ENCODE measurements around the gene CHST13.

Gene CHST13

DNA sequence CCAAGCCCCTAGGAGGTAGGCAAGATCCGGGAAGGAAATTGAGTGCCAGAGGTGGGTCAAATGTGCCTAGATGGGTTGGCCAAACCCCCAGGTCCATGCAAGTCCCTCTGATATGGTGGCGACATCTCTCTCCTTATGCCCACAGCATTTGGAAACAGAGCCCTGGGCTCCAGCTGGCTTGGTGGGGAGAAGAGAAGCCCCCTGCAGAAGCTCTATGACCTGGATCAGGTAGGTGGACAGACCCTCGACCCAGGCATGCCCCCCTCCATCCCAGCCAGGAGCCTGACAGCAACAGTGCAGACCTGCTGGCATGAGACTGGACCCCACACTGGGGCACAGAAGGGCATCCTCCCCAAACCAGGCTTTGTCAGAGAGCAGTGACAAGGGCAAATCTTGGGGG is 12.2 kb downstream of the CHST13 start:
- DNase-seq (ENCODE audit: insufficient read length, low spot score): no peak
- FAIRE-seq: no peak
- TF ChIP-seq POLR2AphosphoS5 (IDR thresholded peaks at IDR 0.05; ENCODE audit: low read depth, low read length) (no peak), POU2F2 (IDR thresholded peaks at IDR 0.05; ENCODE audit: low read depth, low read length) (no peak), TAF1 (IDR thresholded peaks at IDR 0.05; ENCODE audit: low read depth, low read length) (no peak), SPI1 (IDR thresholded peaks at IDR 0.05; ENCODE audit: low read depth, low read length) (no peak), PAX5 (IDR thresholded peaks at IDR 0.05; ENCODE audit: insufficient read depth, low read length, severe bottlenecking) (no peak)

DNA sequence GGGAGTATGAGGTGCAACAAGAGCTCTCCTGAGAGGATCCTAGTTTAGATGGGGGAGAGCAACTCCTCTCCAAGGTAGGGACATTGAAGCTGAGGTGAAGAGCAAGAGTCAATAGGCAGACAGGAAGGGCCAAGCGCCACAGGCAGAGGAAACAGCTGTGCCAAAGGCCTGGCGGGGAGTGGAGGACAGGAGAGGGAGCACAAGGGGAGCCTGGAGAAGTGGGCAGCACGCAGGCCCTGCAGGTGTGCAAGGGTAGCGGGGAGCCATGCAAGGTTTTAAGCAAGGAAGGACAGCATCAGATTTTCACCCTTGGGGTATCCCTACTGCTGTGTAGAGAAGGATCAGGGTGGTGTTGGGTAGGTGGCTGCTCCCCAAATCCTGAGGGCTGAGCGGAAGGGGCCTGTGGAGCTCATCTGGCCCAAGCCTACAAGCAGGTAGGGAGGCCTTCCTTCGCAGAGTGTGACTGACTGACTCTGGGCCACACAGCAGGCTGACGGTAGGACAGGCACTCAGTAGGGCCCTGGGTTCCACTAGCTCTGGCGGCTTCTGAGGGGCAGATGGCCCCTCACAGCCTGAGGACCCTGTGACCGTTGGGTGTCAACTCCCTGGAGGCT is 13.3 kb downstream of the CHST13 start:
- DNase-seq (ENCODE audit: insufficient read length, low spot score): no peak
- TF ChIP-seq POLR2AphosphoS5 (IDR thresholded peaks at IDR 0.05; ENCODE audit: low read depth, low read length) (no peak), TAF1 (IDR thresholded peaks at IDR 0.05; ENCODE audit: low read depth, low read length) (no peak), SPI1 (IDR thresholded peaks at IDR 0.05; ENCODE audit: low read depth, low read length) (no peak), PAX5 (IDR thresholded peaks at IDR 0.05; ENCODE audit: insufficient read depth, low read length, severe bottlenecking) (no peak), POLR2A (IDR thresholded peaks at IDR 0.05; ENCODE audit: low read depth, low read length) (no peak), POU2F2 (IDR thresholded peaks at IDR 0.05; ENCODE audit: low read depth, low read length) (no peak)
- no peak for FAIRE-seq

DNA sequence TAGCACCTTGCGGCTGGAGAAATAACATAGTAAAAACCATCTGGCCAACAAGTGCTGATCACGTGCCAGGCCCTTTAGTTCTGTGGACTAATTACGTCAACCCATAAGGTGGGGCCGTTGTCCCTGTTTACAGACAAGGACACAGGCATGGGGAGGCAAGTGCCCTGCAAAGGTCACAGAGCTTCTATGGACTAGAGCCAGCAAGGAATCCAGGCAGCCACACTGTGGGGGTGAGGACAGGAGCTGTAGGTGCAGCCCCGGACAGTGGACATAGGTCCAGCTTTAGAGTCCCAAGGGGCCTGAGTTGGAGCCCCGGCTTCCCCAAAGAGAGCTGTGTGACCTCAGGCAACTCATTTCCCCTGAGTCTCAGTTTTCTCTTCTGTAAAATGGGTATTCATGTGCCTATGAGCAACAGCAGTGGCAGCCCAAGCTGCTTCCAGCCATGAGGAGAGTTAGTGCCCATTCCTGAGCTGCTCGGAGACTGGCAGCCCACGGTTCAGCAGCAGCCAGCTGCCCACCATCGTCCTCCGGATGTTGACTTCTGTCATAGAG is 13.9 kb downstream of the CHST13 start:
- no peak for TF ChIP-seq POLR2AphosphoS5 (IDR thresholded peaks at IDR 0.05; ENCODE audit: low read depth, low read length)
- TF ChIP-seq POU2F2 (IDR thresholded peaks at IDR 0.05; ENCODE audit: low read depth, low read length): no peak
- no peak for TF ChIP-seq SPI1 (IDR thresholded peaks at IDR 0.05; ENCODE audit: low read depth, low read length)
- TF ChIP-seq PAX5 (IDR thresholded peaks at IDR 0.05; ENCODE audit: insufficient read depth, low read length, severe bottlenecking): no peak
- TF ChIP-seq POLR2A (IDR thresholded peaks at IDR 0.05; ENCODE audit: low read depth, low read length): no peak
- no peak for TF ChIP-seq TAF1 (IDR thresholded peaks at IDR 0.05; ENCODE audit: low read depth, low read length)
- no peak for DNase-seq (ENCODE audit: insufficient read length, low spot score)
- FAIRE-seq: no peak

DNA sequence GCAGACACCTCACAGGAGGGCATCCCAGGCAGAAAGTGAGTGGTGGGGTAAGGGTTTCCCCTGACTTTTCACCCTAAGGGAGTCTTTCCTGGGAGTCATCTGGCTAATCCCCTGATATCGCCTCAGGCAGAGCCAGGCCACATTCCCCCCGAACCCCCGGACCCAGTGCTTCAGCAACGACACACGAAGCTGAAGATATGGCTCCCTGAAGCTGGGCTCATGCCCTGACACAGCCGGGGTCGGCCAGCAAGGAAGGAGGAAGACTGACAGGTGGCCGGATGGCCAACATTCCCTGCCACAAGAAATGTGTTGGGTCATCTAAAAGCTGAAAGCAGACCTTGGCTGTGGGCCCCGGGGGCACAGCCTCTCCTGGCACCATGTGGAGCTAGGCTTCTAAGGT is 14.4 kb downstream of the CHST13 start:
- FAIRE-seq: no peak
- DNase-seq (ENCODE audit: insufficient read length, low spot score): no peak
- TF ChIP-seq POLR2AphosphoS5 (IDR thresholded peaks at IDR 0.05; ENCODE audit: low read depth, low read length): no peak
- no peak for TF ChIP-seq POU2F2 (IDR thresholded peaks at IDR 0.05; ENCODE audit: low read depth, low read length)

DNA sequence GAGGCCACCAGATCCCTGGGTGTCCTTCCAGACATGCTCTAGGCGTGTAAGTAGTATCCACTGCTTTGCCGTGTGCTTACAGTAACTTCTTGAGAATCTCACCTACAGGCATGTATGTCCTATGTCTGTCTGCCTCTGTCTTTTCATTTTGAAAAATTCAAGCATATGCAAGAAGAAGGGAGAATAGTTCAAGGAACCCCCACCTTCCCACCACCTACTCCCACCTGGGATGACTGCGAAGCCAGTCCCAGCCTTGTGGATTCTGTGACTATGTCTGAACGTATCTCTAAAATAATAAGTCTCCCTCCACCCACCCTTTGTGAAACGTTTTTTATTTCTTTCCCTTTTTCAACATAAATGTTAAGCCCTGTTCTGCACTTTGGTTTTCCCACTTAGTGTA is 15.0 kb downstream of the CHST13 start:
- FAIRE-seq (no peak), DNase-seq (ENCODE audit: insufficient read length, low spot score) (no peak)
- TF ChIP-seq SPI1 (IDR thresholded peaks at IDR 0.05; ENCODE audit: low read depth, low read length) (no peak), POU2F2 (IDR thresholded peaks at IDR 0.05; ENCODE audit: low read depth, low read length) (no peak), TAF1 (IDR thresholded peaks at IDR 0.05; ENCODE audit: low read depth, low read length) (no peak), POLR2AphosphoS5 (IDR thresholded peaks at IDR 0.05; ENCODE audit: low read depth, low read length) (no peak)

DNA sequence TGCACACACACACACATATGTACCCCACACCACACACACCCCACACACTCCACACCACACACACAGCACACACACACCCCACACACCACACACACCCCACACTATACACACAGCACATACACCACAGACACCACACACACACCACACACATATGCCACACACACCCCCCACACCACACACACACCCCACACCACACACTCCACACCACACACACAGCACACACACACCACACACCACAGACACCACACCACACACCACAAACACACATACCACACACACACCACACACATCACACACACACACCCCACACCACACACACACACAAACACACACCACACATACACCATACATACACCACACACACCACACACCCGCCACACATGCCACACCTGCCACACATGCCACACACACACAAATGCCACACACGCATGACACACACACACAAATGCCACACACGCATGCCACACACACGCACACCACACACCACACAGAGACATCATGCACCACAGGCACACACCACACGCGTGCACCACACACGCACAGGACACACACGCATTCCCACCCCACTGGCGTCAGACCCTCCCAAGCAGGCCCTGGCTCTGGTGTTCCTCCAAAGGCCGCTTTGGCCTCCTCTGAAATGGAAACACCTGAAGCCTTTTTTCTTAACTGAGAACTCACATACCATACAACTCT is 15.7 kb downstream of the CHST13 start:
- TF ChIP-seq POLR2A (IDR thresholded peaks at IDR 0.05; ENCODE audit: low read depth, low read length) (no peak), PAX5 (IDR thresholded peaks at IDR 0.05; ENCODE audit: insufficient read depth, low read length, severe bottlenecking) (no peak), POLR2AphosphoS5 (IDR thresholded peaks at IDR 0.05; ENCODE audit: low read depth, low read length) (no peak), TAF1 (IDR thresholded peaks at IDR 0.05; ENCODE audit: low read depth, low read length) (no peak), POU2F2 (IDR thresholded peaks at IDR 0.05; ENCODE audit: low read depth, low read length) (no peak), SPI1 (IDR thresholded peaks at IDR 0.05; ENCODE audit: low read depth, low read length) (no peak)
- FAIRE-seq (peak; percentile 86), DNase-seq (ENCODE audit: insufficient read length, low spot score) (no peak)

DNA sequence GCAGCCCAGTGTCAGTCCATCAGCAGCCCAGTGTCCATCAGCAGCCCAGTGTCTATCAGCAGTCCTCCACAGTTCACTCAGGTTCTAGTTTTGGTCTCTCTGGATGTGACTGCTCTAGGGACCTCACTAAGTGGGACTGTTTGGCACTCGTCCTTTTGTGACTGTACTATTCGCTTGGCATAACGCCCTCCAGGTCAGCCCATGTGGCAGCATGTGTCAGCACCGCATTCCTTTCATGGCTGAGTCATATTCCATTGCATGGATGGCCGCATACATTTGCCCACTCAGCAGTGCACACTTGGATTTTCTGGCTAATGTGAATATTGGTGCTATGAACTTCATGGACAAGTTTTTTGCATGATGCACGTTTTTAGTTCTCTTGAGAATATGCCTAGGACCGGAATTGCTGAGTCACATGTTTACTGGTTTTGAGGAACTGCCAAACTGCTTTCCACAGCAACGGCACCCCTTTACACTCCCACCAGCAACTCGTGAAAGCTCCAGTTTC is 16.4 kb downstream of the CHST13 start:
- no peak for TF ChIP-seq POLR2A (IDR thresholded peaks at IDR 0.05; ENCODE audit: low read depth, low read length)
- peak; percentile 56 for TF ChIP-seq SPI1 (IDR thresholded peaks at IDR 0.05; ENCODE audit: low read depth, low read length)
- FAIRE-seq (no peak), DNase-seq (ENCODE audit: insufficient read length, low spot score) (no peak)

DNA sequence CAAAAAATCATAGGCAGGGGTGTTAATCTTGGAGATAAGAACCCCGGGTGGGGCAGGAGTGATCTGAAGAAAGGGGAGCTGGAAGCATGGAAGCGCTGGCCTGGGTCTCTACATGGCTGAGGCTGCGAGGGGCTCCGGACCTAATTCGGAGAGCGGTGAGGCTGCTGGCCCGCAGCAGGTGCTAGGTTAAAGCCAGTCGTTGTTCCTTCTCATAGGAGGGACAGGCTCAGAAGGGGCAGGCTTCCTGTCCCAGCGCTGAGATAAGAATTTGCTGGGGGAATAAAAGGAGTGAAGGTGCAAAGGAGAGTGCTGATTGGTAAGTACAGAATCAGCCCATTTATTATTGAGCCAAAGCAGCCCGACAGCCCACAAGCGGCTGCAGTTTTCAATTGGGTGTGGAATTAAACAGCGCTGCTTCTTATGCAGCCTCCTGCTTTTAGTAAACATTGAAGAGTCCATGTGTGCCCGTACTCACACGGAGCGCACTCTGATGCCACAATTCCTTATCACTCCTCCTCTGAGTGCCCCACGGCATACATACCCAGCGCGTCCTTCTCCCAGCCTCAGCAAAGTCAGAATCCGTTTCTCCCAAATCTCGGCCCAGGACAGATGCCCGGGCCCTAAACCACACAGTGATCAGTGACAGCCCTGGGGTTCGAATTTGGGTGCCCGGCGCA is 17.1 kb downstream of the CHST13 start:
- DNase-seq (ENCODE audit: insufficient read length, low spot score) (no peak), FAIRE-seq (no peak)
- TF ChIP-seq SPI1 (IDR thresholded peaks at IDR 0.05; ENCODE audit: low read depth, low read length) (no peak), POLR2AphosphoS5 (IDR thresholded peaks at IDR 0.05; ENCODE audit: low read depth, low read length) (no peak), PAX5 (IDR thresholded peaks at IDR 0.05; ENCODE audit: insufficient read depth, low read length, severe bottlenecking) (no peak)

DNA sequence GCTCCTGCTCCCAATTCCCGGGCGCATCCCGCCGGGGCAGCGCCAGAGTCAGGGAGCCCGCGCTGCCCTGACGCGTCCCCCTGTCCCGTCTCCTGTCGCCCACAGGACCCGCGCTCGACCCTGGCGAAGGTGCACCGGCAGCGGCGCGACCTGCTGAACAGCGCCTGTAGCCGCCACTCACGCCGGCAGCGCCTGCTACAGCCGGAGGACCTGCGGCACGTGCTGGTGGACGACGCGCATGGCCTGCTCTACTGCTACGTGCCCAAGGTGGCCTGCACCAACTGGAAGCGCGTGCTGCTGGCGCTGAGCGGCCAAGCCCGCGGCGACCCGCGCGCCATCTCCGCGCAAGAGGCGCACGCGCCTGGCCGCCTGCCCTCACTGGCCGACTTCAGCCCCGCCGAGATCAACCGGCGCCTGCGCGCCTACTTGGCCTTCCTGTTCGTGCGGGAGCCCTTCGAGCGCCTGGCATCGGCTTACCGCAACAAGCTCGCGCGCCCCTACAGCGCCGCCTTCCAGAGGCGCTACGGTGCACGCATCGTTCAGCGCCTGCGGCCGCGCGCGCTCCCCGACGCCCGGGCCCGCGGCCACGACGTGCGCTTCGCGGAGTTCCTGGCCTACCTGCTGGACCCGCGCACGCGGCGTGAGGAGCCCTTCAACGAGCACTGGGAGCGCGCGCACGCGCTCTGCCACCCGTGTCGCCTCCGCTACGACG is 17.8 kb downstream of the CHST13 start:
- DNase-seq (ENCODE audit: insufficient read length, low spot score) (no peak), FAIRE-seq (no peak)
- no peak for TF ChIP-seq POU2F2 (IDR thresholded peaks at IDR 0.05; ENCODE audit: low read depth, low read length)
- TF ChIP-seq PAX5 (IDR thresholded peaks at IDR 0.05; ENCODE audit: insufficient read depth, low read length, severe bottlenecking): no peak
- no peak for TF ChIP-seq SPI1 (IDR thresholded peaks at IDR 0.05; ENCODE audit: low read depth, low read length)
- no peak for TF ChIP-seq POLR2A (IDR thresholded peaks at IDR 0.05; ENCODE audit: low read depth, low read length)
- no peak for TF ChIP-seq POLR2AphosphoS5 (IDR thresholded peaks at IDR 0.05; ENCODE audit: low read depth, low read length)
- no peak for TF ChIP-seq TAF1 (IDR thresholded peaks at IDR 0.05; ENCODE audit: low read depth, low read length)
